Neural cell (in vitro differentiated cells): ENCODE measurements around the gene VOPP1. TPM values are rescaled to one million over a fixed set of nuclear protein-coding genes. Genes with fewer than 3 reads are reported as not detected.

Source experiments
- H2AFZ ChIP-seq: fragments of 200-600, 300-800 bp; sonication (generic), shearing (Covaris generic); 2 replicates; pipeline ENCODE4 v1.6.0; 2014; ENCODE audit warnings: low read depth, mild to moderate bottlenecking, antibody characterized with exemption, low read length, moderate library complexity
- H3F3A ChIP-seq: fragments of 200-600 bp; shearing (Covaris generic); 2 replicates; pipeline ENCODE4 v1.6.1; 2016; ENCODE audit warnings: mild to moderate bottlenecking, moderate library complexity, mixed read lengths, antibody characterized with exemption, low read length; ENCODE audit not compliant: insufficient read depth, poor library complexity, severe bottlenecking
- H3K27ac ChIP-seq: fragments of 200-600, 300-800 bp; sonication (generic), shearing (Covaris generic); 2 replicates; pipeline ENCODE4 v1.5.1; 2014; ENCODE audit warnings: mild to moderate bottlenecking, low read length, moderate library complexity
- H3K27me3 ChIP-seq: fragments of 300-800, 200-600 bp; sonication (generic), shearing (Covaris generic); 2 replicates; pipeline ENCODE4 v1.6.0; 2014; ENCODE audit warnings: mild to moderate bottlenecking, low read depth, low read length, moderate library complexity; ENCODE audit not compliant: insufficient read depth
- H3K36me3 ChIP-seq: fragments of 300-800, 200-600 bp; sonication (generic), shearing (Covaris generic); 2 replicates; pipeline ENCODE4 v1.5.1; 2014; ENCODE audit warnings: mild to moderate bottlenecking, antibody characterized with exemption, low read length, moderate library complexity; ENCODE audit not compliant: insufficient read depth
- H3K4me2 ChIP-seq: fragments of 300-800, 200-600 bp; sonication (generic), shearing (Covaris generic); 2 replicates; pipeline ENCODE4 v1.6.0; 2014; ENCODE audit warnings: mild to moderate bottlenecking, low read length
- H3K4me3 ChIP-seq: fragments of 300-800, 200-600 bp; sonication (generic), shearing (Covaris generic); 2 replicates; pipeline ENCODE4 v1.5.1; 2014; ENCODE audit warnings: mild to moderate bottlenecking, low read length, moderate library complexity
- H3K79me2 ChIP-seq: fragments of 200-600 bp; shearing (Covaris generic); replicated peaks from 2 replicates; pipeline ENCODE4 v1.6.0; 2014; ENCODE audit warnings: mild to moderate bottlenecking, low read length, moderate library complexity; ENCODE audit not compliant: insufficient read depth
- H3K9ac ChIP-seq: fragments of 300-800, 200-600 bp; sonication (generic), shearing (Covaris generic); 2 replicates; pipeline ENCODE4 v1.6.1; 2016; ENCODE audit warnings: mild to moderate bottlenecking, low read length, mixed read lengths
- H3K9me2 ChIP-seq: fragments of 200-600 bp; shearing (Covaris generic); 2 replicates; pipeline ENCODE4 v1.6.1; 2016; ENCODE audit warnings: mild to moderate bottlenecking, low read length, mixed read lengths; ENCODE audit not compliant: insufficient read depth
- H3K9me3 ChIP-seq: fragments of 200-600, 300-800 bp; sonication (generic), shearing (Covaris generic); 2 replicates; pipeline ENCODE4 v1.6.1; 2016; ENCODE audit warnings: mild to moderate bottlenecking, mixed run types, low read length, moderate library complexity, mixed read lengths
- H4K20me1 ChIP-seq: fragments of 200-600 bp; shearing (Covaris generic); 2 replicates; pipeline ENCODE4 v1.6.1; 2016; ENCODE audit warnings: mild to moderate bottlenecking, mixed run types; ENCODE audit not compliant: insufficient read depth
- EP300 ChIP-seq: fragments of 450-650 bp; conservative IDR thresholded peaks from 2 replicates; pipeline ENCODE4 v1.6.1; 2014; ENCODE audit warnings: antibody characterized with exemption, mild to moderate bottlenecking, moderate library complexity; ENCODE audit not compliant: poor library complexity, severe bottlenecking
- EZH2 ChIP-seq: fragments of 200-600, 300-800 bp; shearing (Covaris generic), sonication (generic); IDR thresholded peaks from 2 replicates; pipeline ENCODE4 v1.6.1; 2014; ENCODE audit warnings: antibody characterized with exemption, low read length, borderline replicate concordance, mild to moderate bottlenecking; ENCODE audit not compliant: insufficient read depth, poor library complexity, severe bottlenecking
- MXI1 ChIP-seq: fragments of 450-650 bp; conservative IDR thresholded peaks from 2 replicates; pipeline ENCODE4 v1.6.1; 2014; ENCODE audit warnings: antibody characterized with exemption, mild to moderate bottlenecking; ENCODE audit not compliant: poor library complexity, severe bottlenecking
- POLR2AphosphoS5 ChIP-seq: IDR thresholded peaks from 2 replicates; pipeline ENCODE4 v1.6.1; 2012
- RAD21 ChIP-seq: fragments of 450-650 bp; conservative IDR thresholded peaks from 2 replicates; pipeline ENCODE4 v1.6.1; 2014; ENCODE audit warnings: antibody characterized with exemption, mild to moderate bottlenecking, moderate library complexity
- SMC3 ChIP-seq: fragments of 450-650 bp; conservative IDR thresholded peaks from 2 replicates; pipeline ENCODE4 v1.6.1; 2014; ENCODE audit warnings: antibody characterized with exemption, mild to moderate bottlenecking, moderate library complexity; ENCODE audit not compliant: poor library complexity
- TAF1 ChIP-seq: IDR thresholded peaks from 2 replicates; pipeline ENCODE4 v1.6.1; 2012; ENCODE audit warnings: low read depth
- polyA plus RNA-seq: library from polyadenylated mRNA; depleted of rRNA; stranded (reverse); fragments of >200 nt; gene quantifications from 2 replicates; pipeline ENCODE4 v1.2.3, GENCODE V29; 2014
- TF ChIP-seq, protein P1 (sequence below): IDR thresholded peaks from 2 replicates; pipeline ENCODE4 v1.6.1; 2012; ENCODE audit warnings: borderline replicate concordance
- TF ChIP-seq, protein P2 (sequence below): fragments of 450-650 bp; IDR thresholded peaks from 2 replicates; pipeline ENCODE4 v1.5.1; 2014; ENCODE audit warnings: antibody characterized with exemption, mild to moderate bottlenecking, moderate library complexity; ENCODE audit not compliant: poor library complexity, severe bottlenecking

The VOPP1 gene
- polyA plus RNA-seq, 1 donor from 2014 or later = 85.8 TPM

DNA sequence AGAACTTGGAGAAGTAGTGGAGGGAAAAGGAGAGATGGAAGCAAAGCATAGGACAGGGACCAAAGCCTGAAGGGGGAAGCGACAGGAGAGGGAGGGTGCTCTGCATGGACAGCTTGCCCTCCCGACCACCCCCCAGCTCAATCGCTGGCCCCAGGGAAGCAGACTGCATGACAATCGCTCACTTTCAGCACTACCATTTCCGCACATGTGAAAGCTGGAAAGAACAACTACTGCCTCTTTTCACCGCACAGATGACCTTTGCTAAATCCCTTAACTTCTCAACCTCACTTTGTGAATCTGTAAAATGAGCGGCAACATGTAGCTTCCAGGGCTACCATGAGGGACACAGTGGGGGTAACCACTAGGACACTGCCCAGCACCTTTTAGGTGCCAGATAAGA, 17.1 kb downstream of the VOPP1 start:
- TF ChIP-seq, protein P1, sequence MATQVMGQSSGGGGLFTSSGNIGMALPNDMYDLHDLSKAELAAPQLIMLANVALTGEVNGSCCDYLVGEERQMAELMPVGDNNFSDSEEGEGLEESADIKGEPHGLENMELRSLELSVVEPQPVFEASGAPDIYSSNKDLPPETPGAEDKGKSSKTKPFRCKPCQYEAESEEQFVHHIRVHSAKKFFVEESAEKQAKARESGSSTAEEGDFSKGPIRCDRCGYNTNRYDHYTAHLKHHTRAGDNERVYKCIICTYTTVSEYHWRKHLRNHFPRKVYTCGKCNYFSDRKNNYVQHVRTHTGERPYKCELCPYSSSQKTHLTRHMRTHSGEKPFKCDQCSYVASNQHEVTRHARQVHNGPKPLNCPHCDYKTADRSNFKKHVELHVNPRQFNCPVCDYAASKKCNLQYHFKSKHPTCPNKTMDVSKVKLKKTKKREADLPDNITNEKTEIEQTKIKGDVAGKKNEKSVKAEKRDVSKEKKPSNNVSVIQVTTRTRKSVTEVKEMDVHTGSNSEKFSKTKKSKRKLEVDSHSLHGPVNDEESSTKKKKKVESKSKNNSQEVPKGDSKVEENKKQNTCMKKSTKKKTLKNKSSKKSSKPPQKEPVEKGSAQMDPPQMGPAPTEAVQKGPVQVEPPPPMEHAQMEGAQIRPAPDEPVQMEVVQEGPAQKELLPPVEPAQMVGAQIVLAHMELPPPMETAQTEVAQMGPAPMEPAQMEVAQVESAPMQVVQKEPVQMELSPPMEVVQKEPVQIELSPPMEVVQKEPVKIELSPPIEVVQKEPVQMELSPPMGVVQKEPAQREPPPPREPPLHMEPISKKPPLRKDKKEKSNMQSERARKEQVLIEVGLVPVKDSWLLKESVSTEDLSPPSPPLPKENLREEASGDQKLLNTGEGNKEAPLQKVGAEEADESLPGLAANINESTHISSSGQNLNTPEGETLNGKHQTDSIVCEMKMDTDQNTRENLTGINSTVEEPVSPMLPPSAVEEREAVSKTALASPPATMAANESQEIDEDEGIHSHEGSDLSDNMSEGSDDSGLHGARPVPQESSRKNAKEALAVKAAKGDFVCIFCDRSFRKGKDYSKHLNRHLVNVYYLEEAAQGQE = no peak
- TF ChIP-seq EZH2 (no peak), MXI1 (no peak), POLR2AphosphoS5 (no peak), RAD21 (no peak), SMC3 (no peak), EP300 (no peak), TAF1 (no peak)
- TF ChIP-seq, protein P2, sequence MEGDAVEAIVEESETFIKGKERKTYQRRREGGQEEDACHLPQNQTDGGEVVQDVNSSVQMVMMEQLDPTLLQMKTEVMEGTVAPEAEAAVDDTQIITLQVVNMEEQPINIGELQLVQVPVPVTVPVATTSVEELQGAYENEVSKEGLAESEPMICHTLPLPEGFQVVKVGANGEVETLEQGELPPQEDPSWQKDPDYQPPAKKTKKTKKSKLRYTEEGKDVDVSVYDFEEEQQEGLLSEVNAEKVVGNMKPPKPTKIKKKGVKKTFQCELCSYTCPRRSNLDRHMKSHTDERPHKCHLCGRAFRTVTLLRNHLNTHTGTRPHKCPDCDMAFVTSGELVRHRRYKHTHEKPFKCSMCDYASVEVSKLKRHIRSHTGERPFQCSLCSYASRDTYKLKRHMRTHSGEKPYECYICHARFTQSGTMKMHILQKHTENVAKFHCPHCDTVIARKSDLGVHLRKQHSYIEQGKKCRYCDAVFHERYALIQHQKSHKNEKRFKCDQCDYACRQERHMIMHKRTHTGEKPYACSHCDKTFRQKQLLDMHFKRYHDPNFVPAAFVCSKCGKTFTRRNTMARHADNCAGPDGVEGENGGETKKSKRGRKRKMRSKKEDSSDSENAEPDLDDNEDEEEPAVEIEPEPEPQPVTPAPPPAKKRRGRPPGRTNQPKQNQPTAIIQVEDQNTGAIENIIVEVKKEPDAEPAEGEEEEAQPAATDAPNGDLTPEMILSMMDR = no peak
- Histone ChIP-seq H3K9ac (no peak overlapping the region), H3K4me2 (no peak overlapping the region), H2AFZ (no peak overlapping the region), H3K79me2 (peaks cover 38% of the 10 kb centered on the region), H3K9me2 (no peaks in the 10 kb centered on the region), H3K36me3 (no peaks in the 10 kb centered on the region), H3K27ac (no peak overlapping the region), H3K4me3 (no peak overlapping the region), H4K20me1 (no peaks in the 10 kb centered on the region), H3F3A (no peaks in the 10 kb centered on the region), H3K27me3 (no peaks in the 10 kb centered on the region), H3K9me3 (no peaks in the 10 kb centered on the region)

DNA sequence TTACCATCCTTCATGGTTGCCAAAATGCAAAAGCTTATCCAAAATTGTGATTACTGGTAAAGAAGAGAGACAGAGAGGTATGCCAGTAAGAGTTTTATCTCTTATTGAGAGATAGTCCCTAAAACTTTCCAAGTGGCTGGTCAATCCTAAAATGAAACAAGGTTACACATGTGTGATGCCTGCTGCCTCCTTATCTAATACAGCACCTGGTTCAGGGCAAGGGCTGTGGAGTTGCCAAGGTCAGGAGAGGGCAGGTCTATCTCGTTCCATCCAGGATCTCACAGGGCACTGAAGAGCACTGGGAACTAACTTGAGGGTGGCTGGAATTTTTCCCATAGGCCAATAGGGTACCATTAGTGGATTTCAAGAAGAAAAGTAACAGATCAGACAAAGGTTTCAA, 18.3 kb downstream of the VOPP1 start:
- Histone ChIP-seq H4K20me1 (no peaks in the 10 kb centered on the region), H3K4me3 (no peak overlapping the region), H3K9ac (no peak overlapping the region), H2AFZ (no peak overlapping the region), H3K27me3 (no peaks in the 10 kb centered on the region), H3K9me3 (no peaks in the 10 kb centered on the region), H3K4me2 (no peak overlapping the region), H3F3A (no peaks in the 10 kb centered on the region), H3K79me2 (peaks cover 49% of the 10 kb centered on the region), H3K36me3 (no peaks in the 10 kb centered on the region), H3K27ac (no peak overlapping the region), H3K9me2 (no peaks in the 10 kb centered on the region)
- TF ChIP-seq MXI1 (no peak), TAF1 (no peak), EZH2 (no peak)
- TF ChIP-seq, protein P2 = no peak
